Skeletal muscle tissue (tissue), 4 donors: ENCODE data around the gene PXDN. TPM values are rescaled to one million over a fixed set of nuclear protein-coding genes. Genes with fewer than 3 reads are reported as not detected.

ENCODE experiments used
- H3K27ac ChIP-seq: one replicate; pipeline ENCODE4 v1.7.0; 2013; ENCODE audit warnings: mild to moderate bottlenecking, low read depth, low read length, inconsistent platforms
- H3K27me3 ChIP-seq, 3 donors: one replicate each; pipeline ENCODE4 v1.7.0; 2013; ENCODE audit warnings: low read length in 3 of 3; ENCODE audit not compliant: control insufficient read depth in 3 of 3, insufficient read depth in 3 of 3
- H3K36me3 ChIP-seq, 3 donors: one replicate each; pipeline ENCODE4 v1.7.0; 2013; ENCODE audit warnings: low read length in 3 of 3; ENCODE audit not compliant: control insufficient read depth in 3 of 3, insufficient read depth in 3 of 3
- H3K4me1 ChIP-seq, 3 donors: one replicate each; pipeline ENCODE4 v1.7.0; 2013; ENCODE audit warnings: low read length in 3 of 3, mild to moderate bottlenecking in 3 of 3; ENCODE audit not compliant: control insufficient read depth in 3 of 3, insufficient read depth in 3 of 3
- H3K4me3 ChIP-seq, 3 donors: one replicate each; pipeline ENCODE4 v1.7.0; 2013; ENCODE audit warnings: low read length in 3 of 3
- H3K9ac ChIP-seq, 3 donors: one replicate each; pipeline ENCODE4 v1.7.0; 2013; ENCODE audit warnings: low read length in 3 of 3, mild to moderate bottlenecking in 3 of 3, moderate library complexity in 2 of 3, low read depth in 1 of 3
- H3K9me3 ChIP-seq, 3 donors: one replicate each; pipeline ENCODE4 v1.7.0; 2013; ENCODE audit warnings: low read length in 3 of 3; ENCODE audit not compliant: control insufficient read depth in 3 of 3
- total RNA-seq: library from RNA; depleted of rRNA; stranded (reverse); fragments of >200 nt; gene quantifications from one replicate; pipeline ENCODE4 v1.2.3, GENCODE V29; 2014
- donor health status: Osteomylitis.

PXDN gene
- total RNA-seq, 1 donor from 2014 or later: 106 TPM

GRCh38 chr2:1653956-1654695 lies 90.2 kb downstream of the PXDN start:
- Histone ChIP-seq H3K36me3 (peaks cover 1 to 11% (median 6%) of the 10 kb centered on the region in 3 donors), H3K9ac (no peak overlapping the region), H3K4me1 (peaks cover 17 to 26% (median 23%) of the 10 kb centered on the region in 3 donors), H3K27me3 (peaks cover 11 to 29% (median 15%) of the 10 kb centered on the region in 3 donors), H3K27ac (peak overlapping the region; percentile 73), H3K9me3 (peaks cover 0 to 1% (median 0%) of the 10 kb centered on the region in 3 donors), H3K4me3 (no peak overlapping the region)

- Histone ChIP-seq H3K4me1 (peaks cover 17 to 26% (median 23%) of the 10 kb centered on the region in 3 donors), H3K27me3 (peaks cover 11 to 21% (median 12%) of the 10 kb centered on the region in 3 donors), H3K27ac (peak overlapping the region; percentile 73), H3K9me3 (peaks cover 0 to 4% (median 0%) of the 10 kb centered on the region in 3 donors), H3K4me3 (no peak overlapping the region), H3K36me3 (peaks cover 9 to 13% (median 12%) of the 10 kb centered on the region in 3 donors), H3K9ac (no peak overlapping the region)
Measured at GRCh38 chr2:1652034-1652790, 92.1 kb downstream of the PXDN start.

GRCh38 chr2:1651121-1652033 lies 92.9 kb downstream of the PXDN start:
- no peak overlapping the region for H3K9ac ChIP-seq
- H3K4me1 ChIP-seq: peaks cover 17 to 26% (median 23%) of the 10 kb centered on the region in 3 donors
- no peak overlapping the region for H3K27ac ChIP-seq
- H3K9me3 ChIP-seq: peaks cover 0 to 4% (median 0%) of the 10 kb centered on the region in 3 donors
- H3K27me3 ChIP-seq: peaks cover 11 to 18% (median 12%) of the 10 kb centered on the region in 3 donors
- peaks cover 9 to 13% (median 12%) of the 10 kb centered on the region in 3 donors for H3K36me3 ChIP-seq
- no peak overlapping the region for H3K4me3 ChIP-seq

GRCh38 chr2:1650085-1650872 lies 94.0 kb downstream of the PXDN start:
- H3K9ac ChIP-seq: no peak overlapping the region
- H3K9me3 ChIP-seq: peaks cover 0 to 4% (median 0%) of the 10 kb centered on the region in 3 donors
- H3K27ac ChIP-seq: no peak overlapping the region
- H3K4me3 ChIP-seq: no peak overlapping the region
- peaks cover 6 to 13% (median 12%) of the 10 kb centered on the region in 3 donors for H3K27me3 ChIP-seq
- peaks cover 17 to 26% (median 23%) of the 10 kb centered on the region in 3 donors for H3K4me1 ChIP-seq
- peaks cover 9 to 13% (median 12%) of the 10 kb centered on the region in 3 donors for H3K36me3 ChIP-seq

GRCh38 chr2:1649103-1650084 lies 94.9 kb downstream of the PXDN start:
- Histone ChIP-seq H3K9ac (no peak overlapping the region), H3K9me3 (peaks cover 0 to 4% (median 0%) of the 10 kb centered on the region in 3 donors), H3K27ac (no peak overlapping the region), H3K27me3 (peaks cover 4 to 12% (median 9%) of the 10 kb centered on the region in 3 donors), H3K4me1 (peaks cover 17 to 22% (median 20%) of the 10 kb centered on the region in 3 donors), H3K4me3 (no peak overlapping the region), H3K36me3 (peaks cover 9 to 13% (median 13%) of the 10 kb centered on the region in 3 donors)

- peaks cover 0 to 4% (median 0%) of the 10 kb centered on the region in 3 donors for H3K9me3 ChIP-seq
- peaks cover 4 to 14% (median 12%) of the 10 kb centered on the region in 3 donors for H3K27me3 ChIP-seq
- no peak overlapping the region for H3K9ac ChIP-seq
- H3K27ac ChIP-seq: no peak overlapping the region
- peaks cover 16 to 21% (median 19%) of the 10 kb centered on the region in 3 donors for H3K4me1 ChIP-seq
- peaks cover 9 to 17% (median 13%) of the 10 kb centered on the region in 3 donors for H3K36me3 ChIP-seq
- H3K4me3 ChIP-seq: no peak overlapping the region
Measured at GRCh38 chr2:1648241-1649102, 95.8 kb downstream of the PXDN start.

GRCh38 chr2:1647417-1648240 lies 96.7 kb downstream of the PXDN start:
- Histone ChIP-seq H3K4me1 (peaks cover 8 to 13% (median 10%) of the 10 kb centered on the region in 3 donors), H3K27me3 (peaks cover 0 to 18% (median 13%) of the 10 kb centered on the region in 3 donors), H3K36me3 (peaks cover 12 to 21% (median 16%) of the 10 kb centered on the region in 3 donors), H3K4me3 (no peak overlapping the region), H3K9me3 (peaks cover 0 to 4% (median 0%) of the 10 kb centered on the region in 3 donors), H3K9ac (no peak overlapping the region), H3K27ac (no peak overlapping the region)
